Neuron (in vitro differentiated cells): ENCODE measurements around the gene ATG7.

ENCODE experiments used
- H2AFZ ChIP-seq: one replicate; pipeline ENCODE4 v1.6.1; 2013; ENCODE audit warnings: low read depth, mild to moderate bottlenecking, inconsistent platforms, low read length, moderate library complexity
- H3K27me3 ChIP-seq: one replicate; pipeline ENCODE4 v1.6.1; 2013; ENCODE audit warnings: low read length; ENCODE audit not compliant: insufficient read depth
- H3K36me3 ChIP-seq: one replicate; pipeline ENCODE4 v1.6.1; 2013; ENCODE audit warnings: low read length; ENCODE audit not compliant: insufficient read depth
- H3K4me1 ChIP-seq: one replicate; pipeline ENCODE4 v1.6.1; 2013; ENCODE audit warnings: low read length; ENCODE audit not compliant: insufficient read depth
- H3K4me3 ChIP-seq: 2 replicates; pipeline ENCODE4 v1.5.1; 2013; ENCODE audit warnings: mild to moderate bottlenecking, low read length, moderate library complexity
- H3K9me3 ChIP-seq: one replicate; pipeline ENCODE4 v1.6.1; 2013; ENCODE audit warnings: low read length

Gene ATG7

DNA sequence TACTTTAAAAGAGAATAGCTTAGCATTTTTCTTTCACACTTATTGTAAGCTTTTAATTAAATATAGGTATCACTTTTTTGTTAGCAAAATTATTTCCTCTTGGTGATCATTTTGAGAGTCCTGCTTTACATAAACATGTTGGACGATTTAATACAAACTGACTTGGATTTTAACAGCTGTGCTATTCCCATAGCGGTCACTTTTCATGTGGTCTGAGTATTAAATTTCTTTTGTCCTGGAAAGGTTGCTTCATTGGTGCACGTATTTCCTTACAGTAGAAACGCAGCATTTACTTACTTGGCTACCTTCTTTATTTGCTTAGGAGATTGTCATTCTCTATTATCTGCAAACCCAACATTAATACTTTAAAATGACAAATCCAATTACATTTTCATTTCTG, 109.4 kb downstream of the ATG7 start:
- H3K9me3 ChIP-seq: no peaks in the 10 kb centered on the region
- H2AFZ ChIP-seq: no peak overlapping the region

DNA sequence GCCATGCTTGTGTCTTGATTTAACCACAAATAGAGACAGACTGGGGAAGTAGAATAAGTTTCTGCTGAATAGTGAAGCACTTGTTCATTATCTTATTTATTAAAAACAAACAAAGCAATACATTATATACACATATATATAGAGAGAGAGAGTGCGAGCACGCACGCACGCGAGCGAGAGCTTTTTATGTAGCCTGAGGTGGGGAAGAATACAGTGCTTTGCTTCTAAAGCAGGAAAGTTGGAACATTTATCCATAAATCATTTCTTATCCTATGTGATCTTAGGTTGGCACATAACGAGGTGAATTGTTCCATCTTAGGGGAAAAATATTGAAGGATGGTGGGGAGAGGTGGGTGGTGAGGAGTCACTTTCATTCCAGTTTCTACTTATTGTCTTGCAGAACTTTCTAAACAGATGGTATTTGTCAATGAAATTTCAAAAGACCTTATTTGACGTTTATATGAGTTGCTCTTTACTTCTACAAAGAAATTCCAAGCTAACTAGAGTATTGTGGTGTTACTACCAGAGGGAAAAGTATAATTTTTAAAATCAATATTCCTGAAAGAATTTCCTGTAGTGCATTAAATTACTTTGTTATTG, 110.0 kb downstream of the ATG7 start:
- Histone ChIP-seq H3K9me3 (no peaks in the 10 kb centered on the region), H3K27me3 (no peaks in the 10 kb centered on the region), H3K4me1 (peaks cover 12% of the 10 kb centered on the region), H3K36me3 (no peaks in the 10 kb centered on the region), H3K4me3 (no peak overlapping the region), H2AFZ (no peak overlapping the region)

More for the DNA sequence above, 109.4 kb downstream of the ATG7 start:
- no peaks in the 10 kb centered on the region for H3K27me3 ChIP-seq
- no peaks in the 10 kb centered on the region for H3K36me3 ChIP-seq
- no peak overlapping the region for H3K4me3 ChIP-seq
- H3K4me1 ChIP-seq: peaks cover 12% of the 10 kb centered on the region

DNA sequence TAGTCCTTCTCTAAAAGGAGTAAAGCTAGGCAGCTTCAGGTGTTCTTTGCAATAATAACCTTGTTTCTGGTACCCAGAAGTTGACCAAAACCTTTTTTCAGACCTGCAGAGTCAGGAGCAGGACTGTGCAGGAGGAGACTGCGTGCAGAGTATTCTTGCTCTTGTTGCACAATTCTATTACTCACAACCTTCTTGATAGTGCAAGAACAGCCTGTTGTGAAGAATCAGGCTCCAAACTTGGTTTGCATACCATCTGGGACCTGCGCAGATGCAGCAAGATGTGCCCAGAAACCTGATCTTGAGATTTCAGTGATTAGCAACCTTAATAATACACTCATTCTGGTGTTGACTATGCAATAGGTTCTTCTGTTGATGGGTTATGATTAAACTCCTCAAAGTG, 111.9 kb downstream of the ATG7 start:
- no peaks in the 10 kb centered on the region for H3K27me3 ChIP-seq
- no peaks in the 10 kb centered on the region for H3K9me3 ChIP-seq
- peaks cover 10% of the 10 kb centered on the region for H3K4me1 ChIP-seq
- H3K4me3 ChIP-seq: no peak overlapping the region
- no peak overlapping the region for H2AFZ ChIP-seq
- H3K36me3 ChIP-seq: no peaks in the 10 kb centered on the region

DNA sequence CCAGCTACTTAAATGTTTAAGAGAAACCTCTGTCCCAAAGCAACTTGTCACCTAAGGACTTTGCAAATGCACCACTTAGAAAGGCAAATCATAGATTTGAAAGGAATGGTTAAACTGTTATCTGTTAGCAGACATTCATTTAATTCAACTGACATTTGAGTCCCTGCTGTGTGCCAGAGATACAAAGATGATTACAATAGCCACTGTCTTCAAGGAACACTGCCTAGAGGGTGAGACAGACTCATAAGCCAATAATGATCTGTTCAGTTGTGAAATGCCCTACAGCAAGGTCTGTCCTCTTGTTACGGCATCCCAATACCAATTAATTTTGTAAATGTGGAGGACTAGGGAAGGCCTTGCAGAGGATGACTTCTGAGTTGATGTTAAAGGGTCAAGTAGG, 113.1 kb downstream of the ATG7 start:
- H2AFZ ChIP-seq: no peak overlapping the region
- H3K27me3 ChIP-seq: no peaks in the 10 kb centered on the region
- H3K4me1 ChIP-seq: peaks cover 1% of the 10 kb centered on the region
- no peaks in the 10 kb centered on the region for H3K36me3 ChIP-seq
- no peak overlapping the region for H3K4me3 ChIP-seq
- no peaks in the 10 kb centered on the region for H3K9me3 ChIP-seq

DNA sequence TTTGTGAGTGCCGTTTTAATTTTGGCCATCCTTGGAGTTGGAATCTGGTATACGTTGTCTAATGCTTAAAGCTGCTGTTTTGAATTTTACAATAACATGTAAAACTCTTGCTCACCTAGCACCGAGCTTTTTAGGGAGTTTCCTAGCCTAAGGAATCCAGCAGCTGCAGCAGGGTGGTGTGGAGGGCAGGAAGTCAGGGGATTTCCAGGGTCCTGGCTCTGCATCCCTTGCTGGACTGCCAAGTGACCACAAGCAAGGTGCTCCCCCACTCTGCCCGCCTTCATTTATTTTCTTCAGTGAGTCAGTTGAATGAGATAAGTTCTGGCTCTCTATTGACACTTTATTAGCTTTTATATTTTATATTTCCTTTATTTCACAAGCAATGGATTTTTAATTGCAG, 113.7 kb downstream of the ATG7 start:
- Histone ChIP-seq H3K9me3 (no peaks in the 10 kb centered on the region), H3K27me3 (no peaks in the 10 kb centered on the region), H3K36me3 (no peaks in the 10 kb centered on the region), H3K4me3 (no peak overlapping the region), H2AFZ (no peak overlapping the region), H3K4me1 (no peaks in the 10 kb centered on the region)

DNA sequence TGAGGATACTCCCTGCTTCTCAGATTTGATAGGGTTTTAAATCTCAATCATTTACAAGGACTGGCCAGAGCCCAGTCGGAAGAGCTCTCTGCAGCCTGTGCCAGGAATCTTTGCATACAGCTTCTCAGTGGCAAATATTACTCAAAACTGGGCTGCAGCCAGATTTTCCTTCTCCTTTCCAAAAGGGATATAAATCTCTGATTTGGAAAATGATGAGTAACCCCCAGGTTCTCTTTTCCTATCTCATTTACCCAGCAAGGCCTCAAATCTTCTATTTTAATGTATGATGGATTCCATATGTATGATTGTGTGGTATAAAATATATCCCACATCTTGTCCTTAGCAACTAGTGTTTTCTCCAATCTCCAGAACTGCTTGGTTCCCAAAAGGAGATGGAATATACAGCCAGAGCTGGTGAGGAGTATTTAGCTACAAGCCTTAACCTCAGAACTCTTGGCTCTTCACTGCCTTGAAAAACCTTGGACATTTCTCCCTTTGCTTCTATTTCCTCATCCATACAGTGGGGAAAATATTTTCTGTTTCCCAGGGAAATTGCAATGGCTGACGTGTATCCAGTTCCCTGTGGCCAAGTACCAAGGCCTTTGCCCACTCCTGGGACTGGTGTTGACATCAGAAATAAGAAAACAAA, 114.4 kb downstream of the ATG7 start:
- Histone ChIP-seq H3K4me3 (no peak overlapping the region), H3K36me3 (no peaks in the 10 kb centered on the region), H2AFZ (no peak overlapping the region), H3K9me3 (no peaks in the 10 kb centered on the region), H3K27me3 (no peaks in the 10 kb centered on the region), H3K4me1 (no peaks in the 10 kb centered on the region)

DNA sequence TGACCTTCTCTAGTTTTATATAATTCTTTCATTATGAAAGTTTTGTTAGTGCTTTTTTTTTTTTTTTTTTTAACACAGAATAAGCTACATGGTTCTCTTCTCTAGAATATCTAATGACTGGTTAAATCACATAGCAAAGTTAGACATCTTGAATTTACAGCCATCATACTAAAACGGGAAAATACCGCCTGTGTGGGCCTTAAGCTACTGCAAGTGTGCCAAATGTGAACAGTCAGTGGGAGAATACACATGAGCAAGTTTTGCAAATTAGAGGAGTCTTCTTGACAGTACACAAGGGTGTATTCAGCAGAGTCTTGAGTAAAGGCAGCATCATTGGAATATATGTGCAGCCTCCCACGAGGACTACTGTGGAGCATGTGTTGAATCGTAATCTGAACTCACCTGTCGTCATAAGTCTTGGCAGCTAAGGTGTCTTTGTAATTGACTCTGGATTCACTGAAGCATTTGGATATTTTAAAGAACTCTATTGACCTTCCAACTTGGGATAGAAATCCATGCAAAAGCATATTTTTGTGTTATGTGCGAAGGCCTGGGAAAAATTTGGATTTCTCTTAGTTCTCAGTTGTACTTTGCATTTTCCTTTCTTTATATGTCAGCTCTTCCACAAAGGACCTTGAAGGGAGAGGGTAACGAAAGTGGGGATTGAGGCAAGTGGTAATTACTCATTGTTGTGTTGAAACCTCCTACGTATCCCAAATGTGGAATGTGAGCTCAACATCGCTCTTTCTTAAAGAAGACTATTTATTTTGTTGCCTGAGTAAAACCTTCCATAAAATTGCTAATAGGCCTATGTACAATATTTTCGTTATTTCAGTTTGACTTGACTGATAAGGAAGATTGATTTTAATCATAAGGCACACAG, 117.4 kb downstream of the ATG7 start:
- Histone ChIP-seq H3K36me3 (no peaks in the 10 kb centered on the region), H3K4me3 (no peak overlapping the region), H3K27me3 (no peaks in the 10 kb centered on the region), H2AFZ (no peak overlapping the region), H3K4me1 (no peaks in the 10 kb centered on the region), H3K9me3 (no peaks in the 10 kb centered on the region)

DNA sequence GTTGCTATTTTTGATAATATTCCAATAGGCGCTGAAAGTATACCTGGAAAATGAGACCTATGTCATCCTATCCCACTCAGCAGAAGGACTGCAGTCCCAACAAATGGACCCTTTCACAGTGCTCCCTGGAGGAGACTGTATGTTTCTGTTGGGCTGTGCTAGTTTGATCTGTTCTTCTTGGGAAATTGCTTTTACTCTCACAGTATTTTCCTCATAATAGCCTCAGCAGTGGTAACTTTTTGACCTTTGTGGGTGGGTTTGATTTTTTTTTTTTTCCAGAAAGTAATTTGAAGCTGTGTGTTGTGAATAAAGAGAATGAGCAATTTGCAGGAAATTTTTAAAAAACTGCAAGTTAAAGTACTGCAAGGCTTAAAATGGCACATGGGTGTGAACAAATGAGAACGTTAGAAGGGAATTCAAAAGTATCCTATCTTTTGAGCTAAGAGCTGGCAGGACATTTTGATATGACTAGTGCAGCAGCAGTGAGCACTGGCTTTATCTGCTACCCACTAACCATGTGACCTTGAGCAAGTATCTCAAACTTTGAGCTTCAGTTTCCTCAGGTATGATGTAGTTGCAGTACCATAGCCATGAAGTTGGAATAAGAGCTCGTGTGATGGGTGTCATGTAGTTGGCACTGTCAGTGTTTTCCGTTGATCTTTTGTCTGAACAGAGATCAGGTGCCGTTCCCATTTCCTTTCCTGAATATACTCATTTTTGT, 118.4 kb downstream of the ATG7 start:
- Histone ChIP-seq H3K4me1 (no peaks in the 10 kb centered on the region), H3K9me3 (no peaks in the 10 kb centered on the region), H2AFZ (no peak overlapping the region), H3K4me3 (no peak overlapping the region), H3K27me3 (no peaks in the 10 kb centered on the region), H3K36me3 (no peaks in the 10 kb centered on the region)

DNA sequence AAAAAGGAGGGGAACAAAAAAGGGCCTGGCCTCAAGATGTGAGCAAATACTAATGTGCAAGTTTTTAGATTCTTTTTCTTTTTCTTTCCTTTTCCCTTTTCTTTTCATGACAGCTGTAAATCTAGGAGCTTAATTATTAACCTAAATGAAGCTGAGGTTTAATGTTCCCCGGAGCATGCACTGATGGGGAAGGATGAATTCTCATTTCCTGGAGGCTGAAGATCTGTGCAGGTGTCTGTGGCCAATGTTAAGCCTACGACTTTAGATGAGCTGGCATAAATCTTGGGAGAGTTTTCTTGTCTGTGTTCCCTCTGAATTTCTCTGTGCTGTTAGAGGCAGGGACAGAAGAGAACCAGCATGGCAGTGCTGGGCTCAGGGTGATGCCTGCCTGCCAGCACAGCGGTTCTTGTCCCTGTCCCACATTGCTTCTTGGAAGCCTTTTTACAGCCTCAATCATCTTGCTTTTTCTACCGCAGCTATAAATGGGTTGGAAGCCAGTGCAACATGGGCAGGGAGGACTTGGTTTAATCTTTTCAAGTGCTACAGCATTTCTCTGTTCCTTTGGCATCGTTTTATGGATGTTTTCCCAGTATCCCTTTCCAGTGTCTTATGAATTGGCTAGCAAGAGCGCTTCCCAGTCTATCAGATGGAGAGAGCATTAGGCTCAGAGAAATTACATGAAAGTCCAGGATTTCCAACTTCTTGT, 119.1 kb downstream of the ATG7 start:
- no peaks in the 10 kb centered on the region for H3K9me3 ChIP-seq
- H3K4me1 ChIP-seq: no peaks in the 10 kb centered on the region
- no peaks in the 10 kb centered on the region for H3K27me3 ChIP-seq
- no peak overlapping the region for H2AFZ ChIP-seq
- no peaks in the 10 kb centered on the region for H3K36me3 ChIP-seq
- H3K4me3 ChIP-seq: no peak overlapping the region

DNA sequence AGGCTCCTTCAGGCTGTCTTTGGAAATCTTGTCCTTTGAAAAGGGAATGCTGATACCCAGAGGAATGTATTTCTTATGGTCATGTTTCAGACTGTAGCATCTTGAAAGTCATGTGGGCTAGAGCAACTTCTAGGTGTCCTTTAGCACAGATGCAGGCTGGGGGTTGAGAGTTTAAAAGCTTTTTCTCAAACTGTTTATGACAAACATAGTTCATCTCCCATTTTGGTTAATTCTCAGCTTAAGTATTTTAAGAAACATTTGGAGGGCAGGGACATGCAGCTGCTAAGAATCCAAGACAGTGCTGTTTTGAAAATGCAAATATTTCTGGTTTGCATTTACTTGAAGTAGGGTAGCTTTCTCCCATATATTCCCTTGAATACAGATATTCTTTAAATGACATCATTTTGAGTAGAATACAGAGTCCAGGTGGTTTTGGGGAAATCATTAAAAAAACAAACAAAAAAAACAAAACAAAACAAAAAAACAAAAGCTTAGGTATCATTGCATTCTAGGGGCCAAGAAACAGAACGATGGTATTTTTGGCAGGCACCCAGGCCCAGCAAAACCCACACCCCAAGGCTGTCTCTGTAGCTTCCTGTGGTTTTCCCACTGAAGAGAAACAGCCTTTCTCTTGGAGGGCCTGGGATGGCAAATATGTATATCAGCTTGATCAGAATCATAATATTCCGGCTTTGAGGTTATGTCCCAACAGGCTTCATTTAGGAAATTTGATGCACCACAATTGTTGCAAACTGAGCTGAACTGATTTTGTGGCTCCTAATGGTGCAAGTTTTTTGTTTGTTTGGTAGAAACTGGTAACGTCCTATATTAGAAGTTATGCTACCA, 120.0 kb downstream of the ATG7 start:
- Histone ChIP-seq H3K4me3 (no peak overlapping the region), H3K9me3 (no peaks in the 10 kb centered on the region), H2AFZ (no peak overlapping the region), H3K36me3 (no peaks in the 10 kb centered on the region), H3K4me1 (no peaks in the 10 kb centered on the region), H3K27me3 (no peaks in the 10 kb centered on the region)

DNA sequence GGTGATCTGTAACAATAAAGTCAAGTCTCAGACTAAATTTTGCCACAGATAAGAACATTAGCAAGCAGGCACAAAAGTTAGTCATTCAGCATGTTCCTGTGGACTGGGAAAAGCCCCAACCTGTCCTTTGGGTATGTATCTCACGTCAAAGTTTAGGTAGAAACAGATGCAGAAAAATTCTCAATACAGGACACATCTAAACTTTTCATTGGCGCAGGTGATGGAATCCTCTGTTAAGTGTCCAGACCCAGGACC, 120.6 kb downstream of the ATG7 start:
- Histone ChIP-seq H2AFZ (no peak overlapping the region), H3K36me3 (no peaks in the 10 kb centered on the region), H3K9me3 (no peaks in the 10 kb centered on the region), H3K4me3 (no peak overlapping the region), H3K27me3 (no peaks in the 10 kb centered on the region), H3K4me1 (no peaks in the 10 kb centered on the region)

DNA sequence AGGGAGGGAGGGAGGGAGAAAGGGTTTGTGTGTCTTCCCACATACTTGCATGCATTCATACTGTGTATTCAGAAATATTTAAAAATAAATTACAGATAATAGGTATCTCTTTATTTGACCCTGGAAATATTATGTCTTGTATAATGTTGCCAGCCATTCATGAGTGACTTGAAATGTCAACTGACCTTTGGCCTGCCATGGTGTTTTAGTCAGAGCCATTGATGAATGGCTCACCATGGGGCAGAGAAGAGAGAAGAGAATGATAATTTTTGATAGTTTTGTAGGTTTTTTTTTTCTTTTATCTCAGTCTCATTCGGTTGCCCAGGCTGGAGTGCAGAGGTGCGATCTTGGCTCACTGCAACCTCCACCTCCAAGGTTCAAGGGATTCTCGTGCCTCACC, 121.2 kb downstream of the ATG7 start:
- Histone ChIP-seq H3K27me3 (no peaks in the 10 kb centered on the region), H3K4me3 (no peak overlapping the region), H3K36me3 (no peaks in the 10 kb centered on the region), H3K4me1 (no peaks in the 10 kb centered on the region), H3K9me3 (no peaks in the 10 kb centered on the region), H2AFZ (no peak overlapping the region)
